SK-N-MC (cell line): Measurements from ENCODE around the gene LMTK3.

Experiments used
- EZH2 ChIP-seq: fragments of 200-600 bp; sonication (generic); IDR thresholded peaks from one replicate; pipeline ENCODE4 v1.6.1; 2017; ENCODE audit warnings: antibody characterized with exemption
- POLR2AphosphoS5 ChIP-seq: IDR thresholded peaks from 2 replicates; pipeline ENCODE4 v1.6.1; 2012; ENCODE audit warnings: mild to moderate bottlenecking, low read depth, low read length, borderline replicate concordance

GRCh38 chr19:48556825-48557224 lies 45.2 kb upstream of the LMTK3 start:
- TF ChIP-seq EZH2 = no peak
- no peak for TF ChIP-seq POLR2AphosphoS5
